HG02678 (cell line): ENCODE results near the gene KCNT2.
"Not testable (repeated sequence)": the region's sequence is repeated elsewhere in the genome, so short reads cannot be mapped to it uniquely, and the experiment has no call there.

ENCODE experiments used
- ATAC-seq: cut with Tn5 transposase; IDR thresholded peaks from one replicate; pipeline ENCODE4 v1.9.1; 2021; ENCODE audit warnings: mild to moderate bottlenecking, moderate library complexity; ENCODE audit not compliant: unreplicated experiment

KCNT2 gene

GRCh38 chr1:196355206-196355786, 252.9 kb downstream of the KCNT2 start:
- ATAC-seq: no peak

DNA sequence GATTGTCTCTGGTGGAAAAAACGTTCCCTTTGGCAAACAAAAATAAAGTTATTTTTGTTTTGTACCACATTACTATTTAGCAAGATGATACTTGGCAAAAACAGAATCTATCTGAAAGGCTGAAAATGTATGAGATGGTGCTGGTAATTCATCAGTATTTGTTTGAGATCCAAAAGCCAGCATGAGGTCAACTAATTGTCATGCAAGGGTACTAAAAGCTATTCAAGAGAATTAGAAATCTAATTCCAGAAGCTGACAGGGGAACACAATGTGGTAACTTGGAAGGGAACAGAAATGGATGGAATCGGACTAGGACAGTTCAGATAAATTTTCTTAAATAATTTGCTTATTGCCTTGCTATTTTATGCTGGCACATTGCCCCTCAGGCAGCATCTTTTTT, 263.8 kb downstream of the KCNT2 start:
- ATAC-seq: no peak

GRCh38 chr1:196324345-196324744, 283.9 kb downstream of the KCNT2 start:
- no peak for ATAC-seq

DNA sequence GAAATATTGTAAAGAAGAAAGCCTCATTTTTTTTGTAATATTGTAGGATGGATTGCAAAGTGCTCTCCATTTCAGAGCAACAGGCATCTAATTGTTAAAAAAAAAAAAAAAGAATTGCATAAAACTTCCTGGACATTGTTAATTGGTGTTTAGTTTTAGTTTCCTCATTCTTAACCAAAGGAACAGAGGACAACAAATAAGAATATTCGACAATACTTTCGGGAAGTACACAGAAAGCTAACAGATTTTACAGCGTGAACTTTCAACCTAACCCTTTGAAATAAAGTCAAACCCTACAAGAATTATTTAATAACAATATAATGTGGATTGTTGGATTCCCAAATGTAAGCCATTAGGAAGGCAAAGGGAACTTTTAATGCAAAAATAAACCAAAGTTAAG, 284.4 kb downstream of the KCNT2 start:
- ATAC-seq: no peak

DNA sequence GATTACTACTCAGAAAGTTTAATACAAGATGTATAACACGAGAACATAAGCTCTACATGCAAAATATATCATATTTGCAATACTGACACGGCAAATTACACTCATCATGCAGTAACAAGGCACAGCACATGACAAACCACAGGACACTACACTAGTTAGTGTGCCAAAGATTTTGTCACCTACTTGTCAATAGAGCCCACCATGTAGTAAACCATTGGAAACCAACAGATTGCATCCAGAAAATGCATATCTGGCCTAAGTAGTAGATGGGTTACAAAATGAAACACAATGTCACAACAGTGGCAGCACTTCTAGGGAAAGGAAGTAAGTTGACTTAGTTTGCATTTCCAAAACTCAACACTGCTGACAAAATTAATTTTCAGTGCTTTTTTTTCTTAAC, 288.9 kb downstream of the KCNT2 start:
- ATAC-seq: no peak

DNA sequence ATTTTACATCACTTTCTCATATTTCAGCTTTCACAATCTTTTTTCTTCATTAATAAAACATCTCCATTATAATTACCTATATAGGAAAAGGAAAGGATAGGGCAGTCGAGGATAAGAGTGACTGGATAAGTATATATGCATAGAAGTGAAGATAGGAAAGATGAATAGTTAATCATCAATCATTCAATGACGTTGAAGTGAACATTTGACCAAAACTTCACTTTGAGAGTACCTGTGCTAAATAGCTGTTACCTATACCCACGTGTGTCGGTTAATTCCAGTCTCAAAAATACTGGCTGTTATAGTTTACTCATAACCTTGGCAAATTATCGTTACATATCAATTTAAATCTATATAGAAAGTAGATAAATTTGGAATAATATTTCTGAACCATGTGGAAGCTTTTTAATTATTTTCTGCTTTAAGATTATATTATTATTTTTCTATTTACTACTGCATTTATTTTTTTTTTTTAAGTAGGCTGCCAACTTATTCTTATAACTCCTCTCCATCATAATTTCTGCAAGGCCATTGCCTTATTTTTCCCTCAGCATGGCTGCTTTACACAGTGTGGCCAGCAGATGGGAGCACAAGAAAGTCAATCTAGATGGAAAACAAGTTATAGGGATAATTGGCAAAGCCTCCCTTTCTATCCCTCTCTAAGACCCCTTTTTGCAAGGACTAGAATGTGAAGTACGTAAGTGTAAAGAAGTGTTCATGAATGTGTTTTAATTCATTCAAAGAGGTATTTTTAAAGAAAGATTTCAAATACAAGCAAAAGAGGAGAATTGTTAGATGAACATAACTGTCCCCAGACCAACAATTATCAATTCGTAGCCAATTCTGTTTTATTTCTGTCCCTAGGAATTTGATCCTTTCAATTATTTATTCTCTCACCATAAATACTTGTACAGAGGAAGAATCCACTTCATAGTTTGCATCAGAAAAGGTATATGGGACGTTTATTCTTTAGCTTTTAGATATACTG, 290.4 kb downstream of the KCNT2 start:
- no peak for ATAC-seq

GRCh38 chr1:196312739-196313138, 295.5 kb downstream of the KCNT2 start:
- ATAC-seq: no peak

DNA sequence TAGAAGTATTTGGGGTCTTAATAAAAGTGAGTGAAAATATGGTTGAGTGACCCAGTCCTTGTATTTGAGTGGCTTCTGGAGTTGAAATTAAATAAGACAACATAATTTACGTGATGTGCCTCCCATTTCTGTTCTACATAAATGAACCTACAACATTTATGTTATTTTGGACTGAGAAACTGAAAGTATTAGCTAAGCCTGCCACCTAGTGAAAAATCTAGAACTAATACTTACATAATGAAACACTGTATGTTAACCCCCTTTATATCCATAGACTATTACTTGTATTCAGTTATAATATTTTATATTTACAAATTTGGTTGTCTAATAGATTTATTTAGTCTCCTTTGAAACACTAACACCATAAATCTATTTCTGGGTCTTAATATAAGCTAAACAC, 298.9 kb downstream of the KCNT2 start:
- ATAC-seq: no peak

GRCh38 chr1:196308176-196308575, 300.1 kb downstream of the KCNT2 start:
- no peak for ATAC-seq

GRCh38 chr1:196306421-196306820, 301.8 kb downstream of the KCNT2 start:
- ATAC-seq: no peak

DNA sequence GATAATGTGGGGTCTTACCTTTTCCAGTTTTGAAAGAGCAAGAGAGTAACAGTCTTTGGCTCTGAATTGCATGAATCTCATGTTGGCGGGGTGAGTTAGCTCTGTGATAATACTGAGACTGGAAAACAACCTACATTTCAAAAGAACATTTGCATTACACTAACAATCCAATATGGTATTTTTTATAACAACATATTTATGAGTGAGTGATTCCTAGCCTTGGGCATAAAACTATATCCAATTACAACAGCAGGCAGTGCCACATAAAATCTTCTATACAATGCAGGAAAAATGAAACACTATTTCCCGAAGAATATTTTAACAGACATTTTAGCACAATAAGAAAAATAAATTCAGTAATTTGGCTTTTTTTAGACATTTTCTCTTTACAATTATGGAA, 303.0 kb downstream of the KCNT2 start:
- no peak for ATAC-seq

GRCh38 chr1:196302981-196303380, 305.3 kb downstream of the KCNT2 start:
- ATAC-seq: no peak

DNA sequence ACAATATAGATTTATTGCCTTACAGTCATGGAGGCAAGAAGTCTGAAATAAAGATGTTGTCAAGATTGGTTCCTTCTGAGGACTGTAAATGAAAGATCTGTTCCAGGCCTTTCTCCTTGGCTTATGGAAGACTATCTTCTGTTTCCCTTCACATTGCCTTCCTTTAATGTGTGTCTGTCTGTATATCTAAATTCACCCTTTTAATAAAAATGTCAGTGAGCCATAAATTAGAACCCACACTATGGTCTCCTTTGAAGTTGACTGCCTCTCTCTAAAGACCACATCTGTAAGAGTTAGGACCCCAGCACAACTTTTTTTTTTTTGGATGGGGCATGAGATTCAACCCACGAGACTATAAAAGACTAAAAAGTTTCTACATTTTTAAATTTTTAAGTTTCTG, 305.8 kb downstream of the KCNT2 start:
- no peak for ATAC-seq

DNA sequence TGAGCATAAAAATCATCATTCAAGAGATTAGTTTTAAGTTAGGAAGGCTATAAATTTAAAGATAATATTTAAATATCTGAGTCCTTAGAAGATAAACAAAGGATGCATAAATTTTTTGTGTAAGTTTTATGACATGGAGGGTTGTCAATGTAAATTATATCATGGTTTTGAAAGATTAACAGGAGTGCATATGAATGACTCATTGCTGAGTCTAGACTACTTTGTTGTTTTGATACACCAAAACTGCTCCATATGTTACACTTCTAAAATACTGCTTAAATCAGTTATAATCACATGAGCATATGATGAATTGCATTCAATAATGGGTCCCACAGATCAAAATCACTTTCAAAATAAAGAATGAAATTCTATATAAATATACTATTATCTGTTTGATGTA, 312.5 kb downstream of the KCNT2 start:
- no peak for ATAC-seq

GRCh38 chr1:196278816-196279215, 329.4 kb downstream of the KCNT2 start:
- ATAC-seq: no peak

DNA sequence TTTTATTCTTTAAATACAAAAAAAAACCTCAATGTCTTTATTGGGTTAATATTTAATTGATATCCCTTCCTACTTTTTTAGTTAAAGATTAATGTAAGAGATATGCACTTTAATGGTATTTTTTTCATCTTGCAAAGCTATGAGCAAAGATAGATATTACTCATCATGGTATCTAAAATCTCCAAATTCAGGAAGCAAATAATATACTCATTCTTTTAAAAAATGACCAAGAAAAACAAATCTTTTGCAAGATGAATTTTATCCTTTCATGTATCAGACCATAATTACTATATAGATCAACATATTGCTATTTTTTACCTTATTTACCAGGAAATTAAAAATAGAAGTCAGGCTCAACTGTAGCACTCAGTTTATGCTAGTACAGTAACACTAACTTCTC, 330.4 kb downstream of the KCNT2 start:
- no peak for ATAC-seq

GRCh38 chr1:196271212-196271947, 336.9 kb downstream of the KCNT2 start:
- ATAC-seq: no peak

DNA sequence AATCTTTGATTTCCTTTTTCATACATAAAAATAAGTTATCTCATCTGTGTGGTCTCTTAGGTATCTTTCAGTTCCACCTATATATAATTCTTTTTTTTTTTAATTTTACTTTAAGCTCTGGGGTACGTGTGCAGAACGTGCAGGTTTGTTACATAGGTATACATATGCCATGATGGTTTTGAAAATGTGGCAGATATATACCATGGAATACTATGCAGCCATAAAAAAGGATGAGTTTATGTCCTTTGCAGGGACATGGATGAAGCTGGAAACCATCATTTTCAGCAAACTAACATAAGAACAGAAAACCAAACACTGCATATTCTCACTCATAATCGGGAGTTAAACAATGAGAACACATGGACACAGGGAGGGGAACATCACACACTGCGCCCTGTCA, 345.2 kb downstream of the KCNT2 start:
- not testable (repeated sequence) for ATAC-seq

GRCh38 chr1:196260270-196260669, 348.0 kb downstream of the KCNT2 start:
- ATAC-seq: no peak

- no peak for ATAC-seq
Measured at GRCh38 chr1:196259316-196259715, 348.9 kb downstream of the KCNT2 start.

- ATAC-seq: no peak
Measured at GRCh38 chr1:196255762-196256161, 352.5 kb downstream of the KCNT2 start.

DNA sequence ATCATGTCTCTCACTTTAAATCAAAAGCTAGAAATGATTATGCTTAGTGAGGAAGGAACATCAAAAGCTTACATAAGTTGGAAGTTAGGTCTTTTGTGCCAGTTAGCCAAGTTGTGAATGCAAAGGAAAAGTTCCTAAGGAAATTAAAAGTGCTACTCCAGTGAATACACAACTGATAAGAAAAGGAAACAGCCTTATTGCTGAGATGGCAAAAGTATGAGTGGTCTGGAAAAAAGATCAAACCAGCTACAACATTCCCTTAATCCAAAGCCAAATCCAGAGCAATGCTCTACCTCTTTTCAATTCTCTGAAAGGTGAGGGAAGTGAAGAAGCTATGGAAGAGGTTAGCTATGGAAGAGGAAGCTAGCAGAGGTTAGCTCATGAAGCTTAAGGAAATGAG, 378.7 kb downstream of the KCNT2 start:
- ATAC-seq: no peak
